Prostate gland (tissue), 2 donors: ENCODE data around the gene SIGLEC1. TPM values are rescaled to one million over a fixed set of nuclear protein-coding genes. Genes with fewer than 3 reads are reported as not detected.

Experiments used
- DNase-seq: peaks from one replicate; pipeline ENCODE4 v3.0.0-alpha.2; 2019; ENCODE audit warnings: low spot score
- H3K27ac ChIP-seq, 2 donors: fragments of 200-600 bp; sonication (generic); 2 replicates each; pipeline ENCODE4 v1.5.1; 2017 to 2019
- H3K27me3 ChIP-seq: fragments of 200-600 bp; sonication (generic); replicated peaks from 2 replicates; pipeline ENCODE4 v1.5.1; 2019; ENCODE audit not compliant: insufficient read depth
- H3K36me3 ChIP-seq, 2 donors: fragments of 200-600 bp; sonication (generic); 1 replicate in 1 of 2; 2 replicates in 1 of 2; pipeline versions ENCODE4 v1.5.1 to v1.8.1; 2017 to 2019
- H3K4me1 ChIP-seq: fragments of 200-600 bp; sonication (generic); replicated peaks from 2 replicates; pipeline ENCODE4 v1.5.1; 2019
- H3K4me3 ChIP-seq, 2 donors: fragments of 200-600 bp; sonication (generic); 2 replicates each; pipeline ENCODE4 v1.5.1; 2017 to 2019
- H3K9me3 ChIP-seq: fragments of 200-600 bp; sonication (generic); 2 replicates; pipeline ENCODE4 v1.5.1; 2017
- POLR2A ChIP-seq: fragments of 450-650 bp; IDR thresholded peaks from one replicate; pipeline ENCODE4 v1.6.1; 2016; ENCODE audit warnings: antibody characterized with exemption, mild to moderate bottlenecking
- POLR2AphosphoS5 ChIP-seq: sonication (generic); formaldehyde crosslinking; IDR thresholded peaks from one replicate; pipeline ENCODE4 v1.6.1; 2017; ENCODE audit warnings: antibody characterized with exemption
- WGBS: methylation state at CpG from one replicate; pipeline ENCODE4 v1.1.5; 2018; 5-methylcytosine and 5-hydroxymethylcytosine counted together
- intact Hi-C: fragments of 100-400 bp; cut with DNase I; formaldehyde crosslinking; loops from one replicate; pipeline ENCODE4 v1.14.2; 2022
- total RNA-seq, 2 donors: library from RNA; depleted of rRNA; stranded (reverse); fragments of >200 nt; gene quantifications; one replicate each; pipeline ENCODE4 v1.1.0, GENCODE V29; 2016
- TF ChIP-seq, protein P1 (sequence below), 4 experiments: fragments of 200-600 bp in 2 of 4; fragments of 450-650 bp in 2 of 4; sonication (generic) in 2 of 4; IDR thresholded peaks; 1 replicate in 3 of 4; 2 replicates in 1 of 4; pipeline ENCODE4 v1.5.1; 2016 to 2019; ENCODE audit warnings: antibody characterized with exemption in 4 of 4, mild to moderate bottlenecking in 2 of 4, moderate library complexity in 2 of 4

Gene SIGLEC1
- total RNA-seq, 2 donors from 2014 or later, result 0.32 to 5.3 TPM

DNA sequence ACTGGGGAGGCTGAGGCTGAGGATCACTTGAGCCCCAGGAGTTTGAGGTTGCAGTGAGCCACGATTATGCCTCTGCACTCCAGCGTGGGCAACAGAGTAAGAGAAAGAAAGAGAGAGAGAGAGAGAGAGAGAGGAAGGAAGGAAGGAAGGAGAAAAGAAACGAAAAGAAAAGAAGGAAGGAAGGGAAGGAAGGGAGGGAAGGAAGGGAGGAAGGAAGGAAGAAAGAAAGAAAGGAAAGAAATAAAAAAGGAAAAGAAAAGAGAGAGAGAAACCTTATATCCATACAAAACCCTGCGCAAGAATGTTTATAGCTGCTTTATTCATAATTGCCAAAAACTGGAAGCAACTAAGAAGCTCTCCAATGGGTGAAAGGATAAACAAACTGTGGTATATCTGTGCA lies 12.0 kb upstream of the SIGLEC1 start:
- WGBS, result 79% methylated on average over 4 of the region's 4 CpGs
- intact Hi-C loops, result no loop called here
- Histone ChIP-seq H3K27ac (no peak overlapping the region), H3K4me3 (no peak overlapping the region), H3K27me3 (no peaks in the 10 kb centered on the region), H3K36me3 (no peaks in the 10 kb centered on the region), H3K9me3 (no peaks in the 10 kb centered on the region), H3K4me1 (no peaks in the 10 kb centered on the region)
- DNase-seq, result no peak
- TF ChIP-seq, protein P1, sequence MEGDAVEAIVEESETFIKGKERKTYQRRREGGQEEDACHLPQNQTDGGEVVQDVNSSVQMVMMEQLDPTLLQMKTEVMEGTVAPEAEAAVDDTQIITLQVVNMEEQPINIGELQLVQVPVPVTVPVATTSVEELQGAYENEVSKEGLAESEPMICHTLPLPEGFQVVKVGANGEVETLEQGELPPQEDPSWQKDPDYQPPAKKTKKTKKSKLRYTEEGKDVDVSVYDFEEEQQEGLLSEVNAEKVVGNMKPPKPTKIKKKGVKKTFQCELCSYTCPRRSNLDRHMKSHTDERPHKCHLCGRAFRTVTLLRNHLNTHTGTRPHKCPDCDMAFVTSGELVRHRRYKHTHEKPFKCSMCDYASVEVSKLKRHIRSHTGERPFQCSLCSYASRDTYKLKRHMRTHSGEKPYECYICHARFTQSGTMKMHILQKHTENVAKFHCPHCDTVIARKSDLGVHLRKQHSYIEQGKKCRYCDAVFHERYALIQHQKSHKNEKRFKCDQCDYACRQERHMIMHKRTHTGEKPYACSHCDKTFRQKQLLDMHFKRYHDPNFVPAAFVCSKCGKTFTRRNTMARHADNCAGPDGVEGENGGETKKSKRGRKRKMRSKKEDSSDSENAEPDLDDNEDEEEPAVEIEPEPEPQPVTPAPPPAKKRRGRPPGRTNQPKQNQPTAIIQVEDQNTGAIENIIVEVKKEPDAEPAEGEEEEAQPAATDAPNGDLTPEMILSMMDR (IDR thresholded peaks at IDR 0.05), result no peak
- no peak for TF ChIP-seq POLR2AphosphoS5
- TF ChIP-seq POLR2A, result no peak

- TF ChIP-seq, protein P1 (IDR thresholded peaks at IDR 0.05), result no peak
- no peak for TF ChIP-seq POLR2A
- no peak for TF ChIP-seq POLR2AphosphoS5
- Histone ChIP-seq H3K9me3 (no peaks in the 10 kb centered on the region), H3K27me3 (no peaks in the 10 kb centered on the region), H3K36me3 (no peaks in the 10 kb centered on the region), H3K4me3 (no peak overlapping the region), H3K27ac (no peak overlapping the region), H3K4me1 (no peaks in the 10 kb centered on the region)
- 94% methylated on average over 8 of the region's 8 CpGs for WGBS
- intact Hi-C loops, result no loop called here
- no peak for DNase-seq
Measured at GRCh38 chr20:3723284-3723683, 10.9 kb upstream of the SIGLEC1 start.

DNA sequence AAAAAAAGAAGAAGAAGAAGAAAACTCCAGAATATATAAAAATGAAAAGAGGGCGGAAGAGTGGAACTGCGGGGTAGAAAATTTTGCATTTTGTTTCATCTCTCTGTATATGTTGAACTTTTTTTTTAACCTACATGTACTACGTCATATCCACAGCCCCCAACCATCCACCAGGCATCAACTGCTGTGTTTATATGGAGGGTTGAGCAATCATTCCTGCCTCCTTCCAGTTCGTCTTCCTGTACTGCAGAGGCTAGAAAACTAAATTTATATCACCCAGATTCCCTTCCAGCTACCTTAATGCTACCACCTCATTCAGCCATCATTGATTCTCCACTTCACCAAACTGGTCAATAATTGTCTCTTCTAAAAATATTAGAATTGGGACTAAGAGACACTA lies 9.5 kb upstream of the SIGLEC1 start:
- Histone ChIP-seq H3K4me1 (no peaks in the 10 kb centered on the region), H3K4me3 (no peak overlapping the region), H3K9me3 (no peaks in the 10 kb centered on the region), H3K36me3 (no peaks in the 10 kb centered on the region), H3K27me3 (no peaks in the 10 kb centered on the region), H3K27ac (no peak overlapping the region)
- 79% methylated on average over 4 of the region's 4 CpGs for WGBS
- TF ChIP-seq, protein P1 (IDR thresholded peaks at IDR 0.05), result no peak
- TF ChIP-seq POLR2A (no peak), POLR2AphosphoS5 (no peak)
- DNase-seq, result no peak
- intact Hi-C loops, result no loop called here

- 56% methylated on average over 6 of the region's 6 CpGs for WGBS
- no peak overlapping the region for H3K4me3 ChIP-seq
- intact Hi-C loops, result no loop called here
- no peaks in the 10 kb centered on the region for H3K36me3 ChIP-seq
- no peaks in the 10 kb centered on the region for H3K27me3 ChIP-seq
- H3K9me3 ChIP-seq, result no peaks in the 10 kb centered on the region
- no peaks in the 10 kb centered on the region for H3K4me1 ChIP-seq
- no peak for TF ChIP-seq POLR2A
- no peak for TF ChIP-seq POLR2AphosphoS5
- TF ChIP-seq, protein P1 (IDR thresholded peaks at IDR 0.05), result no peak
- H3K27ac ChIP-seq, result no peak overlapping the region
- no peak for DNase-seq
Measured at GRCh38 chr20:3720626-3721025, 8.2 kb upstream of the SIGLEC1 start.

DNA sequence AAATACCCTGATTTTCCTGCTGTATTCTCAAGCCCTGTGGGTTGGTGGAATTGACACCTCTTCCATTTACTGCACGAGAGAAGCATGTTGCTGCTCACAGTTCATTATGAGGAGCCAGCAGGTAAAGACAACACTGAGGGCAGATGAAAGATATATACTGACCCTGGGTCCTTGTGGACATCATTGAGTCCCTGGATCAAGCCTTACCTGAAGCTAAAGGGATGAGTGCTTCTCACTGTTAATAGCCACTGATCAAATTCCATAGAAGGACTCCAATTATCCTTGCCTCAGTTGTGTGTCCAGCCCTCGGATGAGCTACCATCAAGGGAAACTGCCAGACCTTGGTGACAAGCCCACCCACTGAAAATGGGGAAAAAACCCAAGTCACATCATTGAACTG lies 7.7 kb upstream of the SIGLEC1 start:
- WGBS, result 62% methylated on average over 2 of the region's 2 CpGs
- Histone ChIP-seq H3K4me3 (no peak overlapping the region), H3K27ac (no peak overlapping the region), H3K4me1 (no peaks in the 10 kb centered on the region), H3K27me3 (no peaks in the 10 kb centered on the region), H3K36me3 (no peaks in the 10 kb centered on the region), H3K9me3 (no peaks in the 10 kb centered on the region)
- no peak for TF ChIP-seq POLR2AphosphoS5
- TF ChIP-seq, protein P1 (IDR thresholded peaks at IDR 0.05), result no peak
- intact Hi-C loops, result no loop called here
- no peak for DNase-seq
